ENCODE measurements around the gene CDH23.

GRCh38 chr10:71512761-71513539 is 116.2 kb downstream of the CDH23 start:
- no peak for TF ChIP-seq POLR2A (IDR thresholded peaks at IDR 0.05; ENCODE audit: low read depth)
- TF ChIP-seq, protein P1, sequence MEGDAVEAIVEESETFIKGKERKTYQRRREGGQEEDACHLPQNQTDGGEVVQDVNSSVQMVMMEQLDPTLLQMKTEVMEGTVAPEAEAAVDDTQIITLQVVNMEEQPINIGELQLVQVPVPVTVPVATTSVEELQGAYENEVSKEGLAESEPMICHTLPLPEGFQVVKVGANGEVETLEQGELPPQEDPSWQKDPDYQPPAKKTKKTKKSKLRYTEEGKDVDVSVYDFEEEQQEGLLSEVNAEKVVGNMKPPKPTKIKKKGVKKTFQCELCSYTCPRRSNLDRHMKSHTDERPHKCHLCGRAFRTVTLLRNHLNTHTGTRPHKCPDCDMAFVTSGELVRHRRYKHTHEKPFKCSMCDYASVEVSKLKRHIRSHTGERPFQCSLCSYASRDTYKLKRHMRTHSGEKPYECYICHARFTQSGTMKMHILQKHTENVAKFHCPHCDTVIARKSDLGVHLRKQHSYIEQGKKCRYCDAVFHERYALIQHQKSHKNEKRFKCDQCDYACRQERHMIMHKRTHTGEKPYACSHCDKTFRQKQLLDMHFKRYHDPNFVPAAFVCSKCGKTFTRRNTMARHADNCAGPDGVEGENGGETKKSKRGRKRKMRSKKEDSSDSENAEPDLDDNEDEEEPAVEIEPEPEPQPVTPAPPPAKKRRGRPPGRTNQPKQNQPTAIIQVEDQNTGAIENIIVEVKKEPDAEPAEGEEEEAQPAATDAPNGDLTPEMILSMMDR (IDR thresholded peaks at IDR 0.05) = no peak
